Measurements from ENCODE around the gene SH3BP5L.

SH3BP5L gene

GRCh38 chr1:248862695-248862997 is 36.9 kb upstream of the SH3BP5L start:
- H3K4me3 ChIP-seq (ENCODE audit: low read depth, low read length) = peak overlapping the region; percentile 76
- TF ChIP-seq, protein P1, sequence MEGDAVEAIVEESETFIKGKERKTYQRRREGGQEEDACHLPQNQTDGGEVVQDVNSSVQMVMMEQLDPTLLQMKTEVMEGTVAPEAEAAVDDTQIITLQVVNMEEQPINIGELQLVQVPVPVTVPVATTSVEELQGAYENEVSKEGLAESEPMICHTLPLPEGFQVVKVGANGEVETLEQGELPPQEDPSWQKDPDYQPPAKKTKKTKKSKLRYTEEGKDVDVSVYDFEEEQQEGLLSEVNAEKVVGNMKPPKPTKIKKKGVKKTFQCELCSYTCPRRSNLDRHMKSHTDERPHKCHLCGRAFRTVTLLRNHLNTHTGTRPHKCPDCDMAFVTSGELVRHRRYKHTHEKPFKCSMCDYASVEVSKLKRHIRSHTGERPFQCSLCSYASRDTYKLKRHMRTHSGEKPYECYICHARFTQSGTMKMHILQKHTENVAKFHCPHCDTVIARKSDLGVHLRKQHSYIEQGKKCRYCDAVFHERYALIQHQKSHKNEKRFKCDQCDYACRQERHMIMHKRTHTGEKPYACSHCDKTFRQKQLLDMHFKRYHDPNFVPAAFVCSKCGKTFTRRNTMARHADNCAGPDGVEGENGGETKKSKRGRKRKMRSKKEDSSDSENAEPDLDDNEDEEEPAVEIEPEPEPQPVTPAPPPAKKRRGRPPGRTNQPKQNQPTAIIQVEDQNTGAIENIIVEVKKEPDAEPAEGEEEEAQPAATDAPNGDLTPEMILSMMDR (IDR thresholded peaks at IDR 0.05; ENCODE audit: borderline replicate concordance, insufficient read depth, low read depth, low read length) = no peak

DNA sequence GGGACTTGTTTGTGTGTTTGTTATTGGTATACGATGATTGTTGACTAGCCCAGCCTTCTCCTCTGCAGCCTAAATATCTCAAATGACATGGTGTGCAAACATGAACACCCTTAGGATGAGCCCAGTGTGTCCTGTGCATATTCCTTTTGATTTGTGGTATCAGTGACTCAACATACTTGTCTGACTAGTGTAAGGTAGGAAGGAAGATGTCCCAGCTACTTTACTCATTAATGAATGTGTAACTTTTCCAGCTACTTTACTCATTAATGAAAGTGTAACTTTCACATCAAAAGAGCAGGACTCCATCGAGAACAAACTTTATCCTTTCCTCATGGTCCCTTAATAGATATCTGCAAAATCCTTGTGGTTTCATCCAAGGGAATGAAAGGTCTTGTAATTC is 35.9 kb upstream of the SH3BP5L start:
- TF ChIP-seq, protein P1 (IDR thresholded peaks at IDR 0.05; ENCODE audit: borderline replicate concordance, insufficient read depth, low read depth, low read length) = no peak
- no peak overlapping the region for H3K4me3 ChIP-seq (ENCODE audit: low read depth, low read length)

DNA sequence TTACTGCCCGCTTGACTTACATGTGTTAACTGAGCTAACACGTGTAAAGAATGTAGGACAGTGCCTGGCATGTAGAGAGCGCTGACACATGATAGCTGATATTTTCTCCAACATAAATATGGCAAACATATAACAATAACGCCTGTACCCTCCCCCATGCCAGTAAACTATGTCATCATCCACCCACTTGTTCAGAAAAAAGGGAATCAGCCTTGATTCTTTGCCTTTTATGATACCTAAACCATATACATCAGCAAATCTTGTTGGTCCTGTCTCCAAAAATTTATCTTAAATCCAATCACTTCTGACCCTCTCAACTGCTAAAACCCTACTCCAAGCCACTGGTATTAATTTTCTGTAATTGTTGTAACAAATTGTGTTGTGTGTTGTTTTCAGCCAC is 34.3 kb upstream of the SH3BP5L start:
- TF ChIP-seq, protein P1 (IDR thresholded peaks at IDR 0.05; ENCODE audit: borderline replicate concordance, insufficient read depth, low read depth, low read length) = no peak
- no peak overlapping the region for H3K4me3 ChIP-seq (ENCODE audit: low read depth, low read length)

DNA sequence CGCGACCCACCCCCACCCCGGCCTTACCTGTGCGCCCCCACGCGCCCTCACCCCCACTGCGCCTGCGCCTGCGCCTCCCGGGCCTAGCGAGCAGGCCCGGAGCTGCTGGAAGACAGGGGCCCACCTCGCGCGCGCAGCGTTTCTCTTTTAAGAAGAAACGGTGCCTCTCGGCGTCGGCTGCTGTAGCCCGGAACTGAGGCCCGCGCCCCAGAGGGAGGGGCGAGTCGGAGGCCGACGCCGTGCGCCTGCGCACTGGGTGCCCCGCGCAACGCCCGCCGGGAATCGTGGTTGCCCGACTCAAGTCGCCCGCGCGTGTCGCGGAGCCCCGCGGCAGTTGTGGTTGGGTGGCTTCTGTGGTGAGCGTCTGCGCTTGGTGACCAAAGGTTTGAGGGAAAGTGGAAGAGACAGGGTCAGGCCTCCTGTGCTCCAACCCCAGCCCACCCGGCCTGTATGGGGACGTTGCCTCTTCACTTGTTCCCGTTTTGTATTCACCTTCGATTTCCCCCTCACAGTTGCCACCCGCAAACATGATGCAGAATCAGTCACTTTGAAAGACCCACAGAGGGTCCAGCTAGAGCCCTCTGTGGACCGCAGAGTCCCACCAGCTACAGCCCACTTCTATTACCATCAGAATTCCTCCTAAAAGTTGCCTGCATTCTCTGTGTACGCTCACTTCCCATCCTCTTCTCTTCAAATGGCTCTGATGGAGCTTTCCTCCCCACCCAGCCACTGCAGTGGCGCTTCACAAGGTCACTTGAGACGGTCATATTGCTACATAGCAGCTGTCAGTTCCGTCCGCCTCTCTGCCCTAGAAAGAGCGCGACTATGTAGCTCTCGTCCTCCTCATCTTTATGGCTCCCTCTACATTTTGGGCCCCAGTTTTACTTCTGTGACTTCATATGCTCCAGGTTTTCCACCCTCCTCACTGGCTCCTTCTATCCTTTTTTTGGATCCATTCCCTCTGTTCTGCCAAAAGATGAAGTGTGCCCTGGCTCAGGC is 33.5 kb upstream of the SH3BP5L start, which contains the start of gene ZNF692:
Gene ZNF692, minus strand, starts transcription at position 195 of the 999 bp plus-strand sequence. CDS start 776 bp downstream, outside the sequence.
- TF ChIP-seq, protein P1 (IDR thresholded peaks at IDR 0.05; ENCODE audit: borderline replicate concordance, insufficient read depth, low read depth, low read length) = no peak
- H3K4me3 ChIP-seq (ENCODE audit: low read depth, low read length) = peak within 1 kb of the TSS; percentile 85

DNA sequence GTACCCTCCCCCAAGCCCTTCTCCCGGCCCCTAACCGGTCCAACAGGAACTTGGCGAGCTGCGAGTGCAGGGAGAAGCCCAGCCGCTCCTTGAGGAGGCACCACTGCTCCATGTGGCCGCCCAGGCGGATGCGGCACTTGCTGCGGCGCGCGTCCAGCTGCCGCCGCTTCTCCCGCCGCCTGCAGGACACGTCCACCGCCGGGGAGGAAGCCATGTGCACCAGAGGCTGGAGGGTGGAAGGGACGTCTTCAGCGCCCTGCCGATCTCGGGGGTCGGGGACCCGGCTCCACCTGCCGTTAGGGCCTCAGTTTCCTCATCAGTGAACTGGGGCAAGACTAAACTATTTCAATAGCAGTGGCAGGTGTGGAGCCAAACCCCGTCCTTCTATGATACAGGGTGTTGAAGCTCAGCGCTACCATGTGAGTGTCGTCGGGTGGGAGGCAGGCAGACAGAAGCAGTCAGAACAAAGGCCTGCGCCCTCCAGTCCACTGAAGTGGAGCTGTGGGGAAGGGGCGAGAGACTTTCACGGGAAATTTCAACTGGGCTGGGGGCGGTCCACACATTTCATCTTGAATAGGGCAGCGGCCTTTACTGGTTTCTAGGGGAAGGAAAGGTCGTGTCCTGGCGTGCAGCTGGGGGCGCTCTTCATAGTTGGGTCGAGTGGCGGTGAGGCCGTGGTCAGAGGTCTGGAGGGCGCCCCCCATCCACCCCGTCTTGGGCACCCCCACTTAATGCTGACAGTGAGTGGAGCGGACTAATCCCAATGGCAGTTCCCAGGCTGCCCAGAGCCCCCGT is 32.6 kb upstream of the SH3BP5L start:
- H3K4me3 ChIP-seq (ENCODE audit: low read depth, low read length) = peak overlapping the region; percentile 85
- TF ChIP-seq, protein P1 (IDR thresholded peaks at IDR 0.05; ENCODE audit: borderline replicate concordance, insufficient read depth, low read depth, low read length) = peak; percentile 77

- TF ChIP-seq, protein P1 (IDR thresholded peaks at IDR 0.05; ENCODE audit: borderline replicate concordance, insufficient read depth, low read depth, low read length) = no peak
- H3K4me3 ChIP-seq (ENCODE audit: low read depth, low read length) = peak overlapping the region; percentile 85
These were observed 32.0 kb upstream of the SH3BP5L start for GRCh38 chr1:248857749-248858095.

Measured in GM12875 (cell line).